Heart left ventricle (tissue), 16 donors: ENCODE data around the gene MYBPC2. TPM values are rescaled to one million over a fixed set of nuclear protein-coding genes. Genes with fewer than 3 reads are reported as not detected.

ENCODE experiments used
- ATAC-seq, 4 donors: fragments of 200-7000 bp; cut with Tn5 transposase; one replicate each; pipeline ENCODE4 v1.9.1; 2020 to 2022; ENCODE audit warnings: moderate library complexity in 4 of 4, mild to moderate bottlenecking in 3 of 4, moderate number of reproducible peaks in 1 of 4
- DNase-seq, 5 donors: peaks; one replicate each; pipeline ENCODE4 v3.0.0-alpha.2; 2020
- H3K27ac ChIP-seq, 12 donors: fragments of 200-600 bp; sonication (generic) in 4 of 12; one replicate each; pipeline versions ENCODE4 v1.5.0 to v1.8.0; 2016 to 2022; ENCODE audit warnings: mild to moderate bottlenecking in 2 of 12
- H3K27me3 ChIP-seq, 9 donors: fragments of 200-600 bp; sonication (generic) in 2 of 9; one replicate each; pipeline versions ENCODE4 v1.5.1 to v1.8.0; 2016 to 2022; ENCODE audit warnings: mild to moderate bottlenecking in 3 of 9
- H3K36me3 ChIP-seq, 9 donors: fragments of 200-600 bp; sonication (generic) in 2 of 9; one replicate each; pipeline versions ENCODE4 v1.5.0 to v1.8.0; 2018 to 2022; ENCODE audit warnings: mild to moderate bottlenecking in 2 of 9
- H3K4me1 ChIP-seq, 12 donors: fragments of 200-600 bp; sonication (generic) in 4 of 12; one replicate each; pipeline versions ENCODE4 v1.5.0 to v1.8.0; 2016 to 2022; ENCODE audit warnings: mild to moderate bottlenecking in 3 of 12
- H3K4me3 ChIP-seq, 12 donors: fragments of 200-600 bp; sonication (generic) in 4 of 12; one replicate each; pipeline versions ENCODE4 v1.5.0 to v1.8.0; 2017 to 2022; ENCODE audit warnings: mild to moderate bottlenecking in 9 of 12, moderate library complexity in 4 of 12
- H3K9me3 ChIP-seq, 12 donors: fragments of 200-600 bp; sonication (generic) in 4 of 12; one replicate each; pipeline versions ENCODE4 v1.5.0 to v1.8.0; 2016 to 2022; ENCODE audit warnings: mild to moderate bottlenecking in 1 of 12
- CTCF ChIP-seq, 12 donors: fragments of 200-600 bp; sonication (generic) in 4 of 12; IDR thresholded peaks; one replicate each; pipeline versions ENCODE4 v1.5.0 to v1.8.0; 2018 to 2022; ENCODE audit warnings: antibody characterized with exemption in 12 of 12, mild to moderate bottlenecking in 5 of 12
- POLR2A ChIP-seq, 2 donors: fragments of 450-650 bp; IDR thresholded peaks; one replicate each; pipeline ENCODE4 v1.6.1; 2017; ENCODE audit warnings: antibody characterized with exemption in 2 of 2, mild to moderate bottlenecking in 2 of 2, moderate library complexity in 2 of 2
- WGBS, 4 donors: extraction: QIAGEN DNeasy Blood & Tissue Kit in 2 of 4; methylation state at CpG; one replicate each; pipeline versions ENCODE4 v1.1.5 to v1.1.7; 2013 to 2018; 5-methylcytosine and 5-hydroxymethylcytosine counted together
- intact Hi-C, 10 donors: fragments of 100-400 bp; cut with DNase I; formaldehyde crosslinking; loops; one replicate each; pipeline versions ENCODE4 v1.11.1 to v1.14.2; 2022
- polyA plus RNA-seq, 2 donors: library from polyadenylated mRNA; stranded (reverse); fragments of 200-250 nt; gene quantifications; one replicate each; pipeline ENCODE4 v1.2.3, GENCODE V29; 2013
- total RNA-seq, 9 donors: library from RNA; depleted of rRNA in 2 of 9; stranded (reverse); fragments of >200 nt in 2 of 9; fragmentation: NEBNext Ultra II Directional in 3 of 9; extraction: Animal tissue kit (Norgen Biotek cat#: 25700) in 3 of 9; gene quantifications; one replicate each; pipeline versions ENCODE4 v1.1.0 to v1.2.4, GENCODE V29; 2016 to 2023
- donor health status: ischemic (EF 13 %, LVEDD 7.1; RV severe dilation, severe dysfunction).
- donor health status: healthy with polysubstance abuse.
- donor health status: DM: no; HTN: yes; CAD: no.
- donor health status: DM: no; HTN: no; CAD: no.
- donor health status: ischemic (EF 25% LVEDD 6.9; RV normal size, moderate dysfunction).
- donor health status: ischemic (EF 25% LVEDD 5.7; RV mildly dilated, moderate dysfunction).
- donor health status: healthy.
- donor health status: DM: yes; HTN: yes; CAD: no.
- donor health status: ischemic (EF 35%, LVEDD 5.7; RV mildly dilated, moderate dysfunction).
- donor health status: nonischemic (EF 11% LVEDD 7.7; RV severe dilation, severe dysfunction).
- donor health status: DM: yes; HTN: yes; CAD: no.
- donor health status: PGD.
- donor health status: ischemic (EF 29% LVEDD 5.4; RV normal size, mild dysfunction).
- donor health status: nonischemic (EF 23%, LVEDD 6.1; RV moderate dilation, normal function).

Gene MYBPC2
- total and polyA plus RNA-seq, 11 donors, result 0.09 to 0.35 (median 0.28) TPM; not detected in 8

- DNase-seq (peak; percentile 79 to 90 (median 82)), ATAC-seq (peak; percentile 56 to 64 (median 60))
- Histone ChIP-seq H3K4me3 (peak overlapping the region; percentile 6 to 67 (median 51)), H3K9me3 (no peaks in the 10 kb centered on the region), H3K4me1 (peaks cover 0 to 8% (median 0%) of the 10 kb centered on the region in 12 donors), H3K27me3 (no peaks in the 10 kb centered on the region), H3K27ac (peak overlapping the region; percentile 78 to 100 (median 93)), H3K36me3 (peaks cover 0 to 11% (median 0%) of the 10 kb centered on the region in 9 donors)
- 36 to 46% (median 41%) methylated on average over 25 of the region's 25 CpGs for WGBS, 4 donors
- intact Hi-C loops, result no loop called here
- TF ChIP-seq POLR2A (IDR thresholded peaks at IDR 0.05), result peak; percentile 20 to 76
- TF ChIP-seq CTCF (IDR thresholded peaks at IDR 0.05), result no peak
These were observed 69.1 kb downstream of the MYBPC2 start for GRCh38 chr19:50501568-50502475.

GRCh38 chr19:50505856-50506611, 73.3 kb downstream of the MYBPC2 start:
- Histone ChIP-seq H3K9me3 (no peaks in the 10 kb centered on the region), H3K27me3 (no peaks in the 10 kb centered on the region), H3K27ac (no peak overlapping the region), H3K36me3 (peaks cover 0 to 11% (median 0%) of the 10 kb centered on the region in 9 donors), H3K4me3 (no peak overlapping the region), H3K4me1 (peaks cover 0 to 22% (median 8%) of the 10 kb centered on the region in 12 donors)
- TF ChIP-seq POLR2A (IDR thresholded peaks at IDR 0.05) (no peak), CTCF (IDR thresholded peaks at IDR 0.05) (no peak)
- DNase-seq (peak in 1 of 5 donors; percentile 63), ATAC-seq (no peak)
- 81 to 94% (median 93%) methylated on average over 14 to 30 of the region's 30 CpGs for WGBS, 4 donors
- intact Hi-C loops, result no loop called here

- ATAC-seq, result no peak
- Histone ChIP-seq H3K9me3 (no peaks in the 10 kb centered on the region), H3K4me3 (no peak overlapping the region), H3K27me3 (no peaks in the 10 kb centered on the region), H3K27ac (no peak overlapping the region), H3K4me1 (peaks cover 0 to 25% (median 8%) of the 10 kb centered on the region in 12 donors), H3K36me3 (peaks cover 0 to 11% (median 0%) of the 10 kb centered on the region in 9 donors)
- WGBS, 4 donors, result 94 to 99% (median 97%) methylated on average over 9 to 10 of the region's 10 CpGs
- peak in 1 of 5 donors; percentile 26 for DNase-seq
- intact Hi-C loops, result no loop called here
- TF ChIP-seq CTCF (IDR thresholded peaks at IDR 0.05) (no peak), POLR2A (IDR thresholded peaks at IDR 0.05) (no peak)
These were observed 74.0 kb downstream of the MYBPC2 start for GRCh38 chr19:50506700-50507099.

GRCh38 chr19:50507376-50507775, 74.7 kb downstream of the MYBPC2 start:
- Histone ChIP-seq H3K27ac (no peak overlapping the region), H3K9me3 (no peaks in the 10 kb centered on the region), H3K36me3 (peaks cover 0 to 11% (median 0%) of the 10 kb centered on the region in 9 donors), H3K27me3 (no peaks in the 10 kb centered on the region), H3K4me1 (peaks cover 0 to 21% (median 8%) of the 10 kb centered on the region in 12 donors), H3K4me3 (no peak overlapping the region)
- intact Hi-C loops, result no loop called here
- WGBS, 4 donors, result 88 to 97% (median 96%) methylated on average over 7 to 8 of the region's 8 CpGs
- ATAC-seq (no peak), DNase-seq (peak in 1 of 5 donors; percentile 47)
- TF ChIP-seq CTCF (IDR thresholded peaks at IDR 0.05) (no peak), POLR2A (IDR thresholded peaks at IDR 0.05) (no peak)
